Measurements from ENCODE around the gene ITPRIP.

The ITPRIP gene

DNA sequence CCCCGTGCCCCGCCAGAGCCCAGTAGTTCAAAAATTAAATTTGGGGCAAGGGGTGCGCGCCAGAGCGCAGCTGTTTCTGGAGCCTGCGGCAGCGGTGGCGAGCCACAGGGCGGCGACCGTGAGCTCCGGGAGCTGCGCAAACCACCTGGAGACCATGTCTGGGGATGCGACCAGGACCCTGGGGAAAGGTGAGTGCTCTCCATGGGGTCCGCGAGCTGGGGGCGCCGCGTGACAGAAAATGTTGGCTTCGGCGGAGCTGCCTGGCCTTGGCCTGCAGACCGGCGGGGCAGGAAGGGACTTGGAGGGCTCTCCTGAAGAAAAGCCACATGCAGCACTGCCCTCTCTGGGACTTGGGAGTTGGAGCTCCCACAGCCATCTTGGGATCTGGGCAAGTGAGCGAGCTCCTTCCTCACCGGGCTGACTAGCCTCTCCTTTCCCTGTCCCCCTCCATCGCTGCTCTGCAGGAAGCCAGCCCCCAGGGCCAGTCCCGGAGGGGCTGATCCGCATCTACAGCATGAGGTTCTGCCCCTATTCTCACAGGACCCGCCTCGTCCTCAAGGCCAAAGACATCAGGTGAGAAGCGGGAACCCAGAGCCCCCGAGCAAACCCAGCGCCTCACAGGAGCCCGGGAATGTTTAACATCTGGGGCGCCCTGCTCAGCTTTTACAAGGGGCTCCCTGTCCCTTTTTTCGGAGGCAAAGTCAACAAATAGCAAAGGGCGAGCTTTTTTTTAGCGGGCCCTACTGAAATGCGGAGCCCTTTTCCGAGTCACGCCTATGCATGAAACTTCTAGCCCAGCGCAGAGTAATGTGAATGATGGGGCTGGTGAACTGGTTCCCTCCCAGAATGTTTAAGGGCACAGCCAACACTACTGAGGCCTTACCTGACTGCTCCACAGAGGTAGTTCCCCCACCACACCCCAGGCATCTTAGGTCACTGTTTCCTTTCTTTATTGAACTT, 63.2 kb downstream of the ITPRIP start:
- DNase-seq = no peak

DNA sequence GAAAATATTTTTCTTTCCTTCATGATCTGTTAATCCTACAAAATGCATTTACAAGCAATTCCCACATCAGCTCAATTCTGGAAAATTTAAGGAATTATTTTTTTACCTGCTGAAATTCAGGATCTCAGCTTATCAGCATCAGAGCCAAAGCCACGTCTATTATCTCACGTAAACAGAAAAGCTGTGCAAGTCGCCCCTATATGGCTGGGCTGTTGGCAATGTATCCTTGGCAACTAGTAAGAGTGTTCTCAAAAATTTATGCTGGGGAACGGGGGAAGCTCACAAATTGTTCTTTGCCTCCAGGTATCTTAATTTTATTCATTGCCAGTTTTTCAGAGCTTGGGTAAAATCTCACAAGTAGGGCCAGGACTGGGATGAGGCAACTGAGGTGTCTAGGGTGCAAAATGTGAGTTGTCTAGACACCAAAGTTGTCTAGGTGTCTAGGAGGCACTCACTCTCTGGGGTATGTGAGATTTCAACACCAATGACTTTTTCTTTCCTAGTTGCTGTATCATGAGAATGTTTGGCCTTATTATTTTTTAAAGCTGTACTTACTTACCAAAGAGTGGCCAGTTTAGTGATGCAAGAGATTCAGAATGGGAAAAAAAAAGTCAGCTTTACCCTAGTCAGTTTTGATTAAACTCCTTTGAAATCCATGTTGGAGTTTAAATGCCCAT, 64.2 kb downstream of the ITPRIP start:
- no peak for DNase-seq

DNA sequence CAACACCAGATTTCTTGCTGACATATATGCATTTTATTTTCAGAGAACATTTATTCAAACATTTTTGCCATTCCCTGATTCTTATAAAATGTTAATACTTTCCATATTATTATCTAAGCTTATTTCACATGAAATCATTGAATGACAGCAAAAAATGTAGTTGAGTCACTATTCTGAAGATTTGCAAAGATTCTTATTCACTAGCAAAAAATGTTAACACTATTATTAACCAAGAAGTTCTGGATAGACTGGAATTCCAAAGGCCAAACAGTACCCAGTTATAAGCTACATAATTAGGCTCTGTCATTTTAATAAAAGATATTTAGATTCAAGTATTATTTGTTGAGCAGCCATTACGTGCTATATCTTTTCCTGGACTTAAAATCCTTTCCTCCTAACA, 65.0 kb downstream of the ITPRIP start:
- no peak for DNase-seq

DNA sequence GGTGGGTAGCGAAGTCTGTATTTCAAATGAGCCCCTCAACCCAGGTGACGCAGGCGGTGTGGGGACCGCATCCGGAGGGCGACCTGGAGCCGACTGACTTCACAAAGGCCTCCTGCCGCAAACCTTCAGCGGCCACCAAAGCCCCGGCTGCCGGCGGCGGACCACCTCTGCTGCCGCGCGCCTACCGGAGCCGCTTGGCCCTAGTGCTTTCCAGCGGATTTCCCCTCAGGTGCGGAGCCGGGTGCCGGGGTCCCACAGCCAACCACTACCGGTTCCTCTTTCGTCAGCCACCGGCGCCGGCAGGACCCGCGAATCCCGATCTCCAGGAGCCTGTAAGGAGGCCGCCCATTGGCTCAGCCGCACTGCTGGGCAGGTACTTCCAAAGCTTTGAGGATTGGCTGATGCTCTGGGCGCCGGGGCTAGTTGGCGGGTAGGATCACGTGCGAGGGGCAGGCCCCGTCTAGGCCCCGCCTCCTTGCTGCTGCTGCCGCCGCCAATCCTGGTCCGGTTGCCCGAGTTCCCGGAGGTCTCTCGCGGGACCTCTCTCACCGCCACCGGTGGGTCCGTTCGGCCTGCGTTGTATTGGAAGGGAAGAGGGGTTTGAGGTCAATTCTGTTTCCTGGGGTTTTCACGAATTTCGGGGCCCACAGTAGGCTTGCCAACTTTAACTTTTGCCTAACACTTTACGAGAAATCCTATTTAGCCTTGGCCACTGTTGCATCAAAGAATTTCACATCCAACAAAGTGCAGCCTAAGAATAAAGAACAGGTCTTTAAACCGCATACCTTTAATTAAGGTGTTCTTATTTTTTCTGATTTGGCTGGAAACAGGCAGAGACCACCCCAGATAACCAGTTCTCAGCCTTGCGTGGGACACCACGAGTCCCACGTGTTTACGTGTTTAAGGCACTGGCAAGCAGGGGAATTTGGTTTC, 69.3 kb downstream of the ITPRIP start, which contains the start of gene GSTO2:
Gene GSTO2, plus strand, starts transcription at position 472 of the 933 bp plus-strand sequence. CDS start 5,732 bp downstream, outside the sequence.
- peak; percentile 83 to 91 for DNase-seq

DNA sequence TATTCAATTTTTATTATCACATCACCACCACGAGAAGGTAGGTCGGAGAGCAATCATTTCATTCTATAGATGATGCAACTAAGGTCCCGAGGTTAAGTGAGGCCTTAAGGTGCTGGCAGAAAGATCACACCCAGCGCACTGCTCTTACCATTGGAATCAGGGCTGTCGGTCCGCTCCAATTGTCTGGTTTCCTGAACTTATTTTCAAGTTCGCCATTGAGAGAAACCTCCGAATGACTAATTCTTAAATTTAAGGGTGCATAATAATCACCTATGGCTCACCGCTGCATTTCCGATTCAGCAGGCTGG, 69.9 kb downstream of the ITPRIP start:
- no peak for DNase-seq

DNA sequence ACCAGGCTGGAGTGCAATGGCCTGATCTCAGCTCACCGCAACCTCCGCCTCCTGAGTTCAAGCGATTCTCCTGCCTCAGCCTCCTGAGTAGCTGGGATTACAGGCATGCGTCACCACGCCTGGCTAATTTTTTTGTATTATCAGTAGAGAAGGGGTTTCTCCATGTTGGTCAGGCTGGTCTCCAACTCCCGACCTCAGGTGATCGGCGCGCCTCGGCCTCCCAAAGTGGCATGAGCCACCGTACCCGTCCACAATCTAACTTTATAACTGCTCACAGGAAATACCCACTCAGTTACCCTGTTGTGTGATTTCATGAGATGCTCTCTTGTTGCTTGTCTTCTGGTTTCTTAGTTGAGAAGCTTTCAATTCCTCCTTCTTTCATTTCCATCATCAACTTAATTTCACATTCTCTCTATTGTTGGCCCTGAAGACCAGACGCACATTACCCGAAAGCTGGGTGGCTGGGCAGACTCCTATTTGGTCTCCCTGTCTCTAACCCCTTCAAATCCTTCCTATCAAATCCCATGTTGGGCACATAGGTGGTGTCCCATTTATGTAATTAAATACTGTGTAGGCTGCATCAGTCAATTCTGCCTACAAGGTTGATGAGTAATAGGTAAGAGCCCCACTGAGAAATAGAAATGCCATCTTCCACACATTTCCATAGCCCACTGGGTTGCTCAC, 70.4 kb downstream of the ITPRIP start:
- DNase-seq = no peak

DNA sequence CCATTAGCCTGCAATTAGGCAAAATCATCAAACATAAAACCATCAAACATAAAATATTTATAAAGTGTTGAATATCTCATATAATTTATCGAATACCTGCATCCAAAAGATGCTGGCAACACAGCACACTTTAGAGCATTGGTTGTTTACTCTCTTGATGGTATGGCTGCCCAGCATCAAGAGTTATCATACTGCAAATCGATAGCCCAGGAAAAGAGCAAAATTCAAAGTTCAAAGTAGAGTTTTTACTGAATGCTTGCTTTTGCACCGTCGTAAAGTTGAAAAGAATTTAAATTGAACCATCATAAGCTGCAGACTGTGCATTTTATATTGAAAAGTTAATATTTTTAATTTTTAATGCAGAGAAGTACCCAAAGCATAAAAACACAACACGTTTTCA, 73.5 kb downstream of the ITPRIP start:
- DNase-seq = no peak

DNA sequence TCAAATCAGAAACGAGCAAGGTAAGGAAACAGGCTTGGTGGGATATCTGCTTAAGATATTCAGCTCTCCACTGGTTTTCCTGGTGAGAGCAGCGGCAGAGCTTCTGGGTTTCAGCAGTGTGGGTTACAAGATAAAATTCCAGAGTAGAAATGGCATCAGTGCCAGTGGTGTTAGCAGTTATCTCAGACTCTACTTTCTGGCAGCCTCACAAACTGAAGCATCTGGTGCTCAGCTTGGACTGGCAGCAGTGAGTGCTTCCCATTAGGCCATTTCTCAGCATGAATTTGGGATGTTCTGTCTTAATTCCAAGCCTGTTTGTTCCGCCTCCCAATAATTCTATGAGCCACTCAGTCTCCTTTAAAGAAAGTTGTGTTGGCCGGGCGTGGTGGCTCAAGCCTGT, 76.2 kb downstream of the ITPRIP start:
- no peak for DNase-seq

DNA sequence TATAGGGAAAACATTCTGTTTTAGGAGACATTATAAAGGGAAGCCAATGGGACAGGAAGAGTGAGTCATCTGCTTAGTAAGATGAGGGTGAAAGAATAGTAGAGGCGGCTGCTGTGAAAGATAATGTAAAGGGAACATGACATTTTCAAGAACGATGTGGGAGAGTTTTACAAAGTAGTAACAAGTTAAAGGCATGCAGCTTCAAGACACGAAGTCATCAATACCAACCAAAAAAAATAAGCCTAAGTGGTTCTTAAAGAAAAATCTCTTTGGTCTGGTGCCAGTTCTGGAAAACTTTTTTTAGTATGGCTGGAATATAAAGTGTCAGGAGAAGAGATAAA, 77.5 kb downstream of the ITPRIP start:
- DNase-seq = no peak

DNA sequence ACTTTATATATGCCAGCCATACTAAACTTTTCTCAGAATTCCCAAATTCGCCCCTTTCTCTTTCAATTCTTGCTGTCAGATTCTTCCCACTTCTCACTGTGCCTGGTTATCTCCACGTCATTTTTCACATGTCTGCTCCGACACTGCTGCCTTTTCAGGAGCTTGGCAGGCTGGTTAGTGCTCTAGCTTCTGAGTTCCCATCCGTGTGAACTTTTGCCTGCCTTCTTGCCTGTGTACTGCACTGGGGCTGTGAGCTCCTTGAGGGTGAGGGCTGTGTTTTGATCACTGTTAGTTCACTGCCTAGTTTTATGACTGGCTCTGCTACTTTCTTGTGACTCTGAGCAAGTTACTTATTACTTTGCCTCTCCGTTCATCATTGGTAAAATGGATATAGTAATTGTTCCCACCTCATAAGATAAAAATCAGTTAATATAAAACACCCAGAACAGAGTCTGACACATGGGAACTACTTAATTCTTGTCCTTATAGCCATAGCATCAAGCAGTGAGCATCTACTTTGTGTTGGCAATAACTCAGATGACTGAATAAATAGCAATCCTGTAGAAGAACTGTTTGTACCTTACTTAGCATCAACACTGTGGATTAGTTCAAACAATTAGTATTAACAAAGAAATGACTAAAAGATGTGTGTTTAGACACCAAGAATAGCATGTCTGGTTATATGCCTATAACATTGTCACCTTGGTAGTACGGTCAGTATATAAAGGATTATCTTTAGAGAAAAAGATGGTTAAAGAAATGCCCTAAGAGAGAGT, 78.1 kb downstream of the ITPRIP start:
- DNase-seq = no peak
